DMS79 treated with DMSO at 0.1 percent for 48 hours (cell line): Measurements from ENCODE around the gene KIF21A.

ENCODE experiments used
- DNase-seq: peaks from one replicate; lab custom pipeline; 2025; lab: John Stamatoyannopoulos, UW

KIF21A gene

DNA sequence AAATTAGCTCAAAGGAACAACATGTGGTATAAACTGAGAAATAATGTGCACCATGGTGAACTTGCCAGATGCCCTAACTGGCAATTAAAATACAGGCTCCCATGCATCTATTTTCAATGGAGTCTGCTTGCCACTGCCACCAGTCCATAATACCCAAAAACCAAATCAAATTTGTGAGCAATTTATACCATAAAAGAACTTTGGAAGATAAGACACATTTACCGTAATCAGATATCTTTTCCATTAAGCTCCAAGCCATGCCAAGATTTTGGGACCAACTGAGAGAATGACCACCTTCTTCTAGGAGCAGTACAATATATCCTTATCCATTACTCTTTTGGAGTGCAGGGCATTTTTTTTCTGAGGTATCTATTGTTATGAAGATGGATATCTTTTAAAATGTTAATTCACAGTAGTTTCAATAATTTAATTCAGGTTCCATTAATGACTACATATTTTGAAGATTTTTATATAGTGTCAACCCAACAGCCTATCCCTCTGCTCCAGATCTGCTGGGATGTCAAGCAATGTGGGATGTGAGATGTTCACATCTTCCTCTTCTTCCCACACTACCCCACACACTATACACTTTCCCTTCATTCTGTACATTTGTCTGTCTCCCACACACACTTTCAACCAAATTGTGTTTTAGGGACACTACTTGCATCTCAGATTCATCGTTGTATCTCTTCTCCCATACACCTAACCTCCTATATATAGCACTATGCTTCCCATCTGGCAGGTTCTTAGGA, 53.3 kb downstream of the KIF21A start:
- no peak for DNase-seq

DNA sequence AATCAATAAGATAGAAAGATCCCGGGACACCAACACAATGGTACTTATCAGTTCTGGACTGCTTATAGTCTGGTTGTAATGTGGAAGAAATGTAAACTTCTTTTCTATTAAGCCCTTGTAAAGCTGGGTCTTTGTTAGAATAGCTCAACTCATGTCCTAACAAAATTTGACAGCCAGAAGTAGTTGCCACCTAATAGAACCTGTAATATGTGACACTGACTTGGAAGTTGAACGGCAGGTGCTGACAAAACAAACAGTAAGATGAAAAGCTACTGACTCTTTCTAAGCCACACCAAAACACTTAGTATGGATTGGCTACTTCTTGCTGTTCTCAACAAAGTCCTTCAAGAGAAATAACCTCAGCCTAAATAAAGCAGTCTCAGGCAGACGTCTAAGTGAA, 56.6 kb downstream of the KIF21A start:
- DNase-seq, result no peak

DNA sequence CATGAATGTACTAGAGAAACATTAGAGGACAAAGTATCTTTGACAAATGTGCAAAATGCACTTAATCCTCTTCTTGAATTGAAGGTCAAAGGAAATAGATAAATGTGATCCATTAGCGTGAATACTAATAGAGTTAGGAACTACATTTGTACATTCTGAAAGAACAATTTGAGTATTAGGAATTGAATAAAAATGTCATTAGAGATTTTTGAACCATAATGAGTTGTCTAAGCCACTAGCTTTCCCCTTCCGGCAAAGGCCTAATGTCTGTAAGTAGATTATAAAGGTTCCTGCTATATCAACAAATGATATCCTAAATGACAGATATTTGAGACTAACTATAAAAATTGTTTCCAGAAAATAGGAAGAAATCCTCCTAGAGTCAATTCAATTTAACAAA, 59.8 kb downstream of the KIF21A start:
- DNase-seq, result no peak

DNA sequence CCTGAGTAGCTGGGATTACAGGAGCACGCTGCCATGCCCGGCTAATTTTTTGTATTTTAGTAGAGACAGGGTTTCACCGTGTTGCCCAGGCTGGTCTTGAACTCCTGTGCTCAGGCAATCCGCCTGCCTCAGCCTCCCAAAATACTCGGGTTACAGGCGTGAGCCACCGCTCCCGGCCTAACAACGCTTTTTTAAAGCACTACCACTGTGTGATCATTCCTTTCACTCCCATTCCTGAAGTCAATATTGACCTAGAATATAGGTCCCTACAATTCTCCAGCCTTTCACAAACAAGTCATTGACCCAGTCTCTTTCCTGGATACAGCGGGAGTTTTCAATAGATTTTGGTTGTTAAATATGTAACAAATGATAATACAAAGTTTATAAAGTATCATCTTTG, 62.8 kb downstream of the KIF21A start:
- DNase-seq, result no peak

DNA sequence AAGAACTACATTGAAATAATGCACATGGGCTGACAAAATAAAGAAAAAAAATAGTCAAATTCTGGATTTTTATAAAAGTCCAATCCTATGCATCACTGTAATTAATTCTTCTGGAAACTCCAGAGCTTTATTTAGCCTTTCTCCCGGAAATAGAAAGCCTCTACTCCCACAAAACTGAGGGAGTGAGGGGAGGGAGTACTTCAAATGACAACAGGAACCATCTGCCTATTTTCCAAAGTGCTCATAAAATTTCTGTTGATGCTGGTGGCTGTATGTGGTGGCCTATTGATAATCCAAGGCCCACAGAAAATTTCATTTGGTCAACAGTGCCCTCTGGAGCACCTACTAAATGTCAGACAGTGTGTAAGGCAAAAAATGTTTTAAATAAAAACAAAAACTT, 64.6 kb downstream of the KIF21A start:
- DNase-seq, result no peak

DNA sequence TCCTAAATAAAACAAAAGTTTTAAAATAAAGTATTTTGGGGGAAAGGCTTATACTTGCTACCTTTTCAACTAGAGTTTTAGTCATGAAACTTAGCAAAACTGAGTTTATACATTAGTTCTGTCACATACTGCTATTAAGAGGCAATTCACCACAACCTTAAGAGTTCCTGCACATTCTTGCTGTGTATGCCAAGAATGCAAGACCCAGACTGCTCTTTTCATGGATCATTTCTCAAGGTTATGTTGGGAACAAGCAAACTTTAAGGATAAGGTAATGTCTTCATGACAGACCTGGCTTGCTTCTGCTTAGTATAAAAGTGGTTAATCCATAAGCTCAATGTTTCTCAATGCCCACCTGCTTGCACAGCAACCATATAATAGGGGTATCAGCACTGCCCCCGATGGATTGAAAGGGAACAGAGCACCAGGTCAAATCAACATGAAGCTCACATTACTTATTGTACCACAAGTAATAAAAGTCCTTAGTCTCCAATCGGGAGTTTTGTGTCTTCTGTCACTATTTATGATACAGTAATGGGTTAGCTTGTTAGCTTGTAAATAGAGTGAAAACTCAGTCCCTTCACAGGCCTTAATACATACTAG, 67.6 kb downstream of the KIF21A start:
- no peak for DNase-seq

DNA sequence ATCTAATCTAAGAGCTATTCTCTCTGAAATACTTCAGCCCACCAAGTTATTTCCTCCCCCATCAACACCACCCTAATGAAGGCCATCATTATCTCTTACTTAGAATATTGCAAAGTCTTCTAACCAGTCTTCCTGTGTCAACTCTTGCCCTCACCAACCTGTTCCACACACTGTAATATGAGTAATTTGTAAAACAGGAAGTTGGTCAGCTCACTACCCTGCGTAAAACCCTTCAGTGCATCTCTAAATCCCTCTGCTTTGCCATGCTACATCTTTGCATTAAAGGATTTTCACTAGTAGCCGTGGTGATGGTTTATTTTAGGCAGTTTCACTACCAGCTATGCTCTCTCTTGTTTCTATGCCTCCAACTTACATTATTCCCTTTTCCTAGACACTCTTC, 70.0 kb downstream of the KIF21A start:
- DNase-seq, result no peak

DNA sequence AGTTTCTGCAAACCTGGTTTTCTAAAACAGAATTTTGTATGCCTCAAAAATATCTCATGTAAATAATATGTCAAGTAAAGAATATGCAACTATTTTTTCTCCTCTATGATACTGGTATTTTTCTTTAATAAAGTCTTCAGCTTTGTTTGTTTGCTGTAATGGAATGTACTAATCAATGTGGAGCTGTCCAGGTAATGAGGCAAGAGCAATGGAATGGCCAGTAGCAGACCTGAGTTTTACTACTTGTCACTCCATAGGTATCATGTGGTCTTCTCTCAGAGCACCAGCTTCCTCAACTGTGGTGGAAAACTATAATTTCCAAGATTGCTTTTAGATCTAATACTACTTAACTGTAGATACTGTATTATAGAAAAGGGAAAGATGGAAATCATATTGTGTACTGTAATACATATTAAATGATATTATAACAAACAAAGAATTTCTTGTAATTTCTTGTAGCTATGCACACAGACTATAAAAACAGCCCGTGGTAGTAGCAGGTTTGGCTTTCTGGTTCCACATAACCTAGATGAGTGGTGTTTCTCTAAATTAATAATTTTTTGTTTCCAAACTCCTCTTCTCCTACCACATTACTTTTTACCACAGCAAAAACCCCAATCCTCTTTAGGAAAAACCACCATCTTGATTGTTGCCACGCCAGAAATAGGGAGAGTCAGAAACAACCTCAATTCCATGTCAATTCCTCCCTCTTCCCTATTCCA, 70.6 kb downstream of the KIF21A start:
- DNase-seq, result no peak

DNA sequence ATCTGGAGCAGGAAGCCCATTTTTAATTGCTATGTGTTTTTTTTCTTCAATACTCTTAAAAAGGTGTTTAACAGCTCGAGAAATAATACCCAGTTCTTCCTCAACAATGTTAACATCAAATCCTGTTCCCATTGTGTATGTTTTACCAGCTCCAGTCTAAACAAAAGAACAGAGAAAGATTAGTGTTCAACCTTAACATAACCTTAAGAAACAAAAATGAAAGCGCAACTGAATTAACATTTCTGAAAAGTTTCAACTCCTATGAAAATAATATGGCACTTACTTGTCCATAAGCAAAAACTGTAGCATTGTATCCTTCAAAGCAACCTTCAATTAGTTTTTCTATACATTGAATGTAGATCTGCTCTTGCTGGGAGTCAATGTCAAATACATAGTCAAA, 73.2 kb downstream of the KIF21A start:
- no peak for DNase-seq

DNA sequence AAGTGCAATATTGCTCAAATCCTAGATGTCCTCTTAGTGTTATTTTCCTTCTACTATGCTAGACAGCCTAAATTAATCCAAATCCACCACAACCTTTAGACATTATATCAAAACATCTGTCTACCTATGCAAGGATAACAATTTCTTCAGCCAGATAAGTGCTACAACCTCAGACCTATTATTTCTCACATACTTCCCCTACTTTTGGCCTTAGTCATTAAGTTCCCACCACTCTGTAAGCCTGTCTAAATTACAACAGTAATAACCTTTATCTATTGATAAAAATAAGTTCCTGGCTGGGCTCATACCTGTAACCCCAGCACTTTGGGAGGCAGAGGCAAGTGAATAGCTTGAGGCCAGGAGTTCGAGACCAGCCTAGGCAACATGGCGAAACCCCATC, 74.0 kb downstream of the KIF21A start:
- no peak for DNase-seq

DNA sequence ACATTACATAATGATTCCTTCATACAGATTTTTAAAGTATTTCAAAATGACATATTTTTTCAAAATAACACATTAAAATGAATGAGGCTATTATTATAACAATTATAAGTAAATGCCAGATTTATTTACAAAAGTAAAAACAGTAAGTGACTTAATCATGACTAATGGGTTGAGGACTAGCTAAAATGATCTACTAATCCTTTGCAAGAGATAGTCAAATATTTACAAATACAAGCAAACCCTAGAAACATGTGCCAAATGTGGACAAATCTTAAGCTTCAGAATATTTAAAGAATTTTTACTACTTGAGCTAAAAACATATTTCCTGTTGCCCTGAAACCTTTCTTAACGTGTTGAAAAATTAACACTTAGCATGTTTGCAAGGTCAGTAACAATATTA, 74.8 kb downstream of the KIF21A start:
- no peak for DNase-seq

DNA sequence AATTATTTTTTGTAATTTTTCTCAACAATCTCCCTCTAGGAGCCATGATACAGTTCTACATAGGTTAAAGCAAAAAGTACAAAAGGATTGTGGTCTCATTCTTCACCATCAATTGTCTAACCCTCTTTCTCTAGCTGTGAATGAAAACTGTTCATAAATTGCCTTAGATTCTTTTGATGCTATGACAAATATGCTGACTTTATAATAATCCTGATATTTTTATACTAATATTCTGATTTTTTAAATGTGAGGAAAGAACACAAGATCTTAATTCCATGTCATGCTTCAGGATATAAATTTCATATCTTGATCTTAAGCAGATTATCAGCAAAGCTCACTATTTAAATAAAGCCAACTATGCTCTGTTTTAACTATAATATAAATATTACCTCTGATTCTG, 75.4 kb downstream of the KIF21A start:
- no peak for DNase-seq

DNA sequence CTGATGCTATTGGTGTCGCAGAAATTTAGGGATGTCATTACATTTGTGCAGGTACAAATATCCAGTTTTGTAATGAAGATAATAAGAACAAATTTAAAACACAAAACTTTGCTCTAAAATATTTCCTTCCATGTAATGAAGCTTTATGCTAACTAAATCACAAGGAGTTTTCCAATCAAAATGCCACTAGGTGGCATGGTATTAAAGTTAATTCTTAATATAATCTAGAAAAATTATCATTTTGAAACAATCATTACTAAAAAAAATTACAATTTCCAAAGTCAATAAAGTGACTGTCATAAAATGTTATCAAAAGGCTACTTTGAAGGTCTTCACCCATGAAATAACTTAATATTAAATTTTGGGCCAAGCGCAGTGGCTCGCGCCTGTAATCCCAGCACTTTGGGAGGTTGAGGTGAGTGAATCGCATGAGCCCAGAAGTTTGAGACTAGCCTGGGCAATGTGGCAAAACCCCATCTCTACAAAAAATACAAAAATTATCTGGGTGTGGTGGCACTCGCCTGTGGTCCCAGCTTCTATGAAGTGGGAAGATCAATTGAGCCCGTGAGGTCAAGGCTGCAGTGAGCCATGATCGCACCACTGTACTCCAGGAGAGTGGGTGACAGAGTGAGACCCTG, 77.4 kb downstream of the KIF21A start:
- DNase-seq, result no peak

DNA sequence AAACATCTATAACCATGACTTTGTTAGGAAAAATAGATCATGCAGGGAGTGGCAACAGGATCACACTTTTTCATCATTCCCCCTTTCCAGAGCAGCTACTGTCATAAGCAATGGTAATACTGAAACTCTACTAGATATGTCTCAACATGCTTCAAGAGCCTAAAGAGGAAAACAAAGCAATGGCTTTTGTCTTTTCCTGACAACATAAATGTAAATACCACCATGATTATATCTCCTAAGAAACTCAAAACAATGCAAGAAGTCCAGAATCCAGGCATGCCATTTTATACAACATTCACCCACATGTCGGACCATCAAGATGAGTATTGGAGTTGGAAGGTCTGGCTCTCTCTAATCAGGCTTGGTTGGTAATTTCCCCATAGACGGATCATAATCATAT, 78.7 kb downstream of the KIF21A start:
- no peak for DNase-seq

DNA sequence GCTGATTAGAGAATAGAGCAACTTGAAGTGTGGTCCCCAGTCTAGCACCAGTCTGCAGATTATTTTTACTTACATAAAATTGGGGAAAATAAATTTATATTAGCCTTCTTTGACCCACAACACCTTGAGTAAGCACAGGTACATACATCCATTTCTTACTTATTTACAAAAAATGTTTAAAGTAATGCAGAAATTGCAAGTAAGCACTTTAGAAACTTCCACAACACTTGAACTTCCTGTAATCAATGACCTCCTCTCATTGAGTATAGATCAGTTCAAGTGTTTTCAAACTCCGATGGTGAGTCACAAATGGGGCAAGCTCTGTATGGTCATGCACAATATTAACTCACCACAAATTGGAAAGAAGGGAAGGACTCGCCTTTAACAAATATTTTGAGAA, 83.3 kb downstream of the KIF21A start:
- DNase-seq, result no peak

DNA sequence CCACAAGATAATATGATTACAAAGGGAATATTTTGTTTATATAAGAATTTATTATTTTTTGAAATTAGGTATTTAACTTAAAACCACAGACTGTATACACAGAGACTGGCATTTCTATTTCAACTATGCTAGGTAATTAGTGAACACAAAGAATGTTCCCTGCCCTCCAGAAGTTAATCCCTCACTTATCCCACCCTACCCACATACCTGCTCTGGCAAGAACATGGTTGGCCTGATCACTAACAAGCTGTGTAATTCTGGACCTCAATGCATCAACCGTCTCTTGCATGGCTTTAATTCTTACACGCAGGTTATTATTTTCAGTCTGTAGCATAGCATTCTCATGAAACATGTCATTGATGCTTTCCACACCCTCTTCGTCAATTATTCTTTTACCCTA, 85.9 kb downstream of the KIF21A start:
- DNase-seq, result no peak

DNA sequence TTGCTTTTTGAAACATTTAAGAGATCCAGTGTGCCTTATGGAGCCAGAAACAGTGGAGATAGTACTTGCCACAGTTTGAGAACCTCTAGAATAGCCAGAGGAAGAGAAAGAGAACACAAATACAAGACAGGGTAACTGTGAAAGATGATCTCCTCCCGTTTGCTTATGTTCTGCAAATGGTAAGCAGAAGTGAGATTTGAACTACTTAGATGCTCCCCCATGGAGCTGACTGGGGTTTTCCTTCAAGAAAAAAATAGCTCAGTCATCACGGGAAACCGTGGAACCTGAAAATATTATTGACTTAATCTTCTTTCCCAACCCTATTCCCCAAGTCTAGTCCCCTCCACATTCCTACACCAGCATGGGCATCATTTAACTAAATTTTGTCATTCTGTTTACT, 87.1 kb downstream of the KIF21A start:
- no peak for DNase-seq

DNA sequence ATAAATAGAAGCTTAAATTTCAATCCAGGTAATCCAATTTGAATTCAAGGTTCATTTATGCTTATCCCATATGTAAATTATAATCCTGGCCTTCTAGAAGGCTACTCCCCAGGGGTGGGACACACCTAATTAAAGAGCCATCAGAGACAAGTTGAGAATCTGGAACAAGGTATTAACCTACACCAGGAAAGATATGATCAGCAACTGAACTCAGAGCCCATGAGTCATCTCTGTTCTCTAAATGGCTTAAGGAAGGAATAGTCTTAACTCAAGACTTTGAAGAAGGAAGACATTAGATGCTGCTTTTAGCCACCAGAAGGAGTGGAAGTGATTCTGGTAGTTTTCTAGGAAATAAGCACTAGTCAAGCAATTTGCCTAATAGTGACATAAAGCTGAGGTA, 88.0 kb downstream of the KIF21A start:
- DNase-seq, result no peak

DNA sequence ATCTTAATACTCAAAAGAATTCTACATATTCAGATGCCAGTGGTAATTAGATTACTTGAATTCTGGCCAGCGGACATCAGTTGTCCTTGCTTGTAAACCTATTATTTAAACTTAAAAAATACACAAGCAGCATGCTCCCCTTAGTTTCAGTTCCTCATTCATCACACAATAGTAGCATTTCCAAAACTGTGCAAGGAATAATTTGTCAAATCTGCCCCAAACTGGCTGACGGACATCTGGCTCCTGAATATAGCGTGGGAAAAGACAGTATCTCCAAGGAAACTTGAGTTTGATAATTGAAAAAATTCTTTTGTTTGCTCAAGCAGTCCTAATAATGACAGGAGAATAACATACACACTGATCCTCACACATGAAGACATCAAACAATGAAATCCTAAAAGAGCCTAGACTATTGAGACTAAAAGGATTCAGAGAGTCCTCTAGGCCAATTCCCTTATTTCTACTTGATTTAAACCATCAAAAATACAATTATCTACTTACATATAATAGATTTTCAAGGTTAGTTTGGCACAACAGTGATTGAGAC, 90.4 kb downstream of the KIF21A start:
- no peak for DNase-seq

DNA sequence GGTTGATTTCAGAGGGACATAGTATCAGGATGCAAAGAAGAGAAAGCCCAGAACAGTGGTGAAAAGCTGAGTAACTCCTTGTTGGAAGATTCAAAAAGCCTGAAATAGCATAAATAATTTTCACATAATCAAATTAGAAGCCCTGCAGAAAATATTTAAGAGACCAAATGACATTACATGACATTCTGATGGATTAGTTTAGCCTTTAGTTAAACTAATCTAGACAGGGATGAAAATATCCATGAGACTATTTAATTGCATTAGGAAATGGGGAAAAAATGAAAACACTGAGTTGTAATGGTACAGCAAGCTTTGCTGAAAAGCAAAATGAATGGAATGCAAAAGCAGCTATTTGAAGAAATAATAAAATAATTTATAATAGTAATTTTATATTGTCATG, 91.8 kb downstream of the KIF21A start:
- no peak for DNase-seq

DNA sequence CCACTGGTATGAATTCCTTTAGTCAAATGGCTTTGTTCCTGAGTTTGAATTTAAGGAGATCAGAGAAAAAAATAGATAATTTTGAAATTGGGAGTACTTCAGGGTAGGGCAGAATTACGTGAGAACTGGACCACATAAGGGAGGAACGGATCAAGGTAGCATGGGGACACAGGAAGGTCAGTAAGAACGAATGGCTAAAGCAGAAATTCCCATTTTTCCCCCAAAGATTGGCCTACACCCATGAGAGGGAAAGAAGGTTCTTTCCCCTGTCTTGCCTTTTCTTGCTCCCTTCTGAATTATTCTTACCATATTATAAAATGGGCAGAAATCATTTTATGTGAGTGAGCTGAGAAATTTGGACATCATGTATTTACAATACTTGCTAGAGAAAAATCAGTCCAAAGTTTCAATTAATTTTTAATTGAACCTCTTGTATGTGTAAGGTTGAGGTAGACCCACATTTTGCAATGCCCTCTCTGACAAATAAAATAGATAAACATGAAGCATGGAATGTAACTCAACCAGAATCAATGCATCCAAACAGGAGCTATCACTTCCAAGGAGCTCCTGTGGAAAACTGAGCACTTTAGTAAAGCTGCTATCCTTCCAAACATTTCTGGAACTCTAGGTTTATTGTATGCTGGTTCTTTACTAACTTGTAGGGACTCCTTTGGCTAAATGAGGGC, 93.8 kb downstream of the KIF21A start:
- DNase-seq, result no peak

DNA sequence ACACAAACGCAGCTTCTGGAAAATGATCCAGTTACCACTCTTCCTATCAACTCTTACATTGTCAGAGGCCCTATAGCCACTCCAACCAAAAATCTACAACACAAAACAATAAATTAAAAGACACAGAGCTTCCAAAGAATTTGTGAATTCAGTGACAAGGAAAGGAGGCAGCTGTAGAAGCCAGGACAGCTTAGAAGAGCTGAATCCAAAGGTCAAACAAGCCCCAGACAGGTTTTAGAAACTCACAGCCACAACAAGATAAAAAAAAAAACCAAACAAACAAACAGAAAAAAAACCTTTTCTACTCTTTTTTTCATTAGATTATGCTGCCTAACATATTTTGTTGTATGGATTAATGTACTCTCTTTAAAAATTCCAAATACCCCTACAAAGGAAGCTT, 94.4 kb downstream of the KIF21A start:
- DNase-seq, result no peak
